Measurements from ENCODE around the gene GPR3. TPM values are rescaled to one million over a fixed set of nuclear protein-coding genes. Genes with fewer than 3 reads are reported as not detected.

GPR3 gene
- total and polyA plus RNA-seq, 2 of the 13 experiments (the other 11 are each of a cell fraction or from before 2014, with no cell fraction given) = 1.00 to 2.6 TPM

- no peak for TF ChIP-seq U2AF2 (IDR thresholded peaks at IDR 0.05; ENCODE audit: low read depth, low read length)
- no peak for TF ChIP-seq ZNF382 (CRISPR knock-in tag; IDR thresholded peaks at IDR 0.05; ENCODE audit: borderline replicate concordance)
- TF ChIP-seq, protein P1, sequence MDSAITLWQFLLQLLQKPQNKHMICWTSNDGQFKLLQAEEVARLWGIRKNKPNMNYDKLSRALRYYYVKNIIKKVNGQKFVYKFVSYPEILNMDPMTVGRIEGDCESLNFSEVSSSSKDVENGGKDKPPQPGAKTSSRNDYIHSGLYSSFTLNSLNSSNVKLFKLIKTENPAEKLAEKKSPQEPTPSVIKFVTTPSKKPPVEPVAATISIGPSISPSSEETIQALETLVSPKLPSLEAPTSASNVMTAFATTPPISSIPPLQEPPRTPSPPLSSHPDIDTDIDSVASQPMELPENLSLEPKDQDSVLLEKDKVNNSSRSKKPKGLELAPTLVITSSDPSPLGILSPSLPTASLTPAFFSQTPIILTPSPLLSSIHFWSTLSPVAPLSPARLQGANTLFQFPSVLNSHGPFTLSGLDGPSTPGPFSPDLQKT (CRISPR knock-in tag; IDR thresholded peaks at IDR 0.05; ENCODE audit: borderline replicate concordance) = no peak
- TF ChIP-seq ZNF777 (CRISPR knock-in tag; IDR thresholded peaks at IDR 0.05) = 0 out of 2 replicates have a peak, but pooled peaks have one; percentile 42
- TF ChIP-seq MXD3 (CRISPR knock-in tag; IDR thresholded peaks at IDR 0.05) = 0 out of 2 replicates have a peak, but pooled peaks have one; percentile 22
- peak; percentile 50; the same call in 1 of the 2 replicates for TF ChIP-seq ZFP91 (CRISPR knock-in tag; IDR thresholded peaks at IDR 0.05; ENCODE audit: borderline replicate concordance)
- no peak for TF ChIP-seq ZKSCAN5 (CRISPR knock-in tag; IDR thresholded peaks at IDR 0.05)
- no peak for TF ChIP-seq GTF2F1 (IDR thresholded peaks at IDR 0.05; ENCODE audit: low read length)
- no peak for TF ChIP-seq GATAD1 (CRISPR knock-in tag; IDR thresholded peaks at IDR 0.05)
- TF ChIP-seq, protein P2, sequence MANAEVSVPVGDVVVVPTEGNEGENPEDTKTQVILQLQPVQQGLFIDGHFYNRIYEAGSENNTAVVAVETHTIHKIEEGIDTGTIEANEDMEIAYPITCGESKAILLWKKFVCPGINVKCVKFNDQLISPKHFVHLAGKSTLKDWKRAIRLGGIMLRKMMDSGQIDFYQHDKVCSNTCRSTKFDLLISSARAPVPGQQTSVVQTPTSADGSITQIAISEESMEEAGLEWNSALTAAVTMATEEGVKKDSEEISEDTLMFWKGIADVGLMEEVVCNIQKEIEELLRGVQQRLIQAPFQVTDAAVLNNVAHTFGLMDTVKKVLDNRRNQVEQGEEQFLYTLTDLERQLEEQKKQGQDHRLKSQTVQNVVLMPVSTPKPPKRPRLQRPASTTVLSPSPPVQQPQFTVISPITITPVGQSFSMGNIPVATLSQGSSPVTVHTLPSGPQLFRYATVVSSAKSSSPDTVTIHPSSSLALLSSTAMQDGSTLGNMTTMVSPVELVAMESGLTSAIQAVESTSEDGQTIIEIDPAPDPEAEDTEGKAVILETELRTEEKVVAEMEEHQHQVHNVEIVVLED (CRISPR knock-in tag; IDR thresholded peaks at IDR 0.05; ENCODE audit: borderline replicate concordance) = peak; percentile 49; the same call in 1 of the 2 replicates
- TF ChIP-seq RELA (CRISPR knock-in tag; IDR thresholded peaks at IDR 0.05) = no peak
- TF ChIP-seq FOXM1 (CRISPR knock-in tag; IDR thresholded peaks at IDR 0.05) = no peak
- TF ChIP-seq, protein P3, sequence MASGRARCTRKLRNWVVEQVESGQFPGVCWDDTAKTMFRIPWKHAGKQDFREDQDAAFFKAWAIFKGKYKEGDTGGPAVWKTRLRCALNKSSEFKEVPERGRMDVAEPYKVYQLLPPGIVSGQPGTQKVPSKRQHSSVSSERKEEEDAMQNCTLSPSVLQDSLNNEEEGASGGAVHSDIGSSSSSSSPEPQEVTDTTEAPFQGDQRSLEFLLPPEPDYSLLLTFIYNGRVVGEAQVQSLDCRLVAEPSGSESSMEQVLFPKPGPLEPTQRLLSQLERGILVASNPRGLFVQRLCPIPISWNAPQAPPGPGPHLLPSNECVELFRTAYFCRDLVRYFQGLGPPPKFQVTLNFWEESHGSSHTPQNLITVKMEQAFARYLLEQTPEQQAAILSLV (CRISPR knock-in tag; IDR thresholded peaks at IDR 0.05; ENCODE audit: borderline replicate concordance) = peak; percentile 52; the same call in 1 of the 2 replicates
- no peak for TF ChIP-seq MXI1 (IDR thresholded peaks at IDR 0.05; ENCODE audit: borderline replicate concordance, low read depth, low read length)
- no peak for TF ChIP-seq ARID2 (CRISPR knock-in tag; IDR thresholded peaks at IDR 0.05; ENCODE audit: borderline replicate concordance)
- peak; percentile 80; the same call in 1 of the 2 replicates for TF ChIP-seq KDM2A (CRISPR knock-in tag; IDR thresholded peaks at IDR 0.05; ENCODE audit: borderline replicate concordance, low read depth)
- TF ChIP-seq HOXA3 (CRISPR knock-in tag; IDR thresholded peaks at IDR 0.05) = 0 out of 2 replicates have a peak, but pooled peaks have one; percentile 17
- TF ChIP-seq ZNF83 (CRISPR knock-in tag; IDR thresholded peaks at IDR 0.05; ENCODE audit: borderline replicate concordance) = no peak
- peak; percentile 87 for TF ChIP-seq PBX2 (CRISPR knock-in tag; IDR thresholded peaks at IDR 0.05)
- 0 out of 2 replicates have a peak, but pooled peaks have one; percentile 41 for TF ChIP-seq RAD21 (CRISPR knock-in tag; IDR thresholded peaks at IDR 0.05)
- no peak for TF ChIP-seq SNRNP70 (IDR thresholded peaks at IDR 0.05; ENCODE audit: low read depth, low read length)
- TF ChIP-seq NR1H2 (CRISPR knock-in tag; IDR thresholded peaks at IDR 0.05; ENCODE audit: borderline replicate concordance, low read depth) = no peak
These were observed 41.5 kb upstream of the GPR3 start (continued) for GRCh38 chr1:27350663-27351540.
